GM21529 (cell line): ENCODE data around the gene MYO5B.
A peak's percentile ranks its signal among the peaks of the same experiment; 100 is the strongest.

Experiments used
- ATAC-seq: cut with Tn5 transposase; IDR thresholded peaks from one replicate; pipeline ENCODE4 v1.9.1; 2021; ENCODE audit not compliant: unreplicated experiment

Gene MYO5B

GRCh38 chr18:50027996-50028395 lies 167.0 kb downstream of the MYO5B start:
- no peak for ATAC-seq

GRCh38 chr18:50024466-50024865 lies 170.5 kb downstream of the MYO5B start:
- no peak for ATAC-seq

- ATAC-seq, result no peak
These were observed 172.0 kb downstream of the MYO5B start for GRCh38 chr18:50022985-50023384.

GRCh38 chr18:50014606-50015005 lies 180.3 kb downstream of the MYO5B start:
- no peak for ATAC-seq

- ATAC-seq, result no peak
These were observed 181.4 kb downstream of the MYO5B start for GRCh38 chr18:50013363-50014138.

GRCh38 chr18:50011813-50012435 lies 183.0 kb downstream of the MYO5B start:
- no peak for ATAC-seq

- ATAC-seq, result peak; percentile 96
These were observed 185.1 kb downstream of the MYO5B start for GRCh38 chr18:50009773-50010335.

GRCh38 chr18:50008306-50008705 lies 186.6 kb downstream of the MYO5B start:
- ATAC-seq, result no peak

- ATAC-seq, result no peak
These were observed 188.4 kb downstream of the MYO5B start for GRCh38 chr18:50006470-50007046.

- ATAC-seq, result no peak
These were observed 190.9 kb downstream of the MYO5B start for GRCh38 chr18:50004013-50004412.

- ATAC-seq, result no peak
These were observed 192.2 kb downstream of the MYO5B start for GRCh38 chr18:50002781-50003180.

GRCh38 chr18:50000227-50000626 lies 194.7 kb downstream of the MYO5B start:
- ATAC-seq, result no peak

GRCh38 chr18:49999128-49999527 lies 195.8 kb downstream of the MYO5B start:
- ATAC-seq, result no peak

- ATAC-seq, result no peak
These were observed 197.4 kb downstream of the MYO5B start for GRCh38 chr18:49997558-49997957.

- no peak for ATAC-seq
These were observed 200.5 kb downstream of the MYO5B start for GRCh38 chr18:49994410-49994809.

GRCh38 chr18:49993299-49993698 lies 201.6 kb downstream of the MYO5B start:
- no peak for ATAC-seq

GRCh38 chr18:49988733-49989132 lies 206.2 kb downstream of the MYO5B start:
- no peak for ATAC-seq

- no peak for ATAC-seq
These were observed 206.8 kb downstream of the MYO5B start for GRCh38 chr18:49988101-49988500.

- ATAC-seq, result no peak
These were observed 209.7 kb downstream of the MYO5B start for GRCh38 chr18:49985236-49985635.

- ATAC-seq, result no peak
These were observed 214.1 kb downstream of the MYO5B start for GRCh38 chr18:49980896-49981295.

- no peak for ATAC-seq
These were observed 218.0 kb downstream of the MYO5B start for GRCh38 chr18:49976795-49977560.
